IMR-90 (cell line): ENCODE results near the gene SHC4. TPM values are rescaled to one million over a fixed set of nuclear protein-coding genes. Genes with fewer than 3 reads are reported as not detected.

Source experiments
- ATAC-seq: fragments of 200-7000 bp; cut with Tn5 transposase; 2 replicates; pipeline ENCODE4 v1.9.1; 2020; ENCODE audit warnings: low read depth, mild to moderate bottlenecking, moderate library complexity
- BruUV-seq: library from RNA; stranded (reverse); fragments of 400-500 nt; replicated peaks from 2 replicates; lab custom pipeline; 2021; lab: Mats Ljungman, UMichigan
- CTCF ChIA-PET: fragments of 300-600 bp; formaldehyde crosslinking; extraction: SDS; loops from one replicate; lab custom pipeline; 2021; ENCODE audit warnings: antibody characterized with exemption; lab: Yijun Ruan, JAX
- POLR2A ChIA-PET: fragments of 300-600 bp; sonication (Branson Sonifier 250); formaldehyde crosslinking; loops from one replicate; lab custom pipeline; 2022; ENCODE audit warnings: antibody characterized with exemption; ENCODE audit not compliant: unreplicated experiment; lab: Charles Lee
- DNase-seq: peaks from one replicate; pipeline ENCODE4 v3.0.0; 2013
- H2AFZ ChIP-seq: replicated peaks from 2 replicates; pipeline ENCODE3; 2013; ENCODE audit warnings: low read length, mild to moderate bottlenecking; ENCODE audit not compliant: poor library complexity
- H2AK5ac ChIP-seq: 2 replicates; pipeline ENCODE4 v1.6.1; 2013; ENCODE audit warnings: low read depth, low read length, inconsistent platforms
- H2AK9ac ChIP-seq: replicated peaks from 2 replicates; pipeline ENCODE3; 2013; ENCODE audit warnings: mild to moderate bottlenecking, low read depth, low read length, moderate library complexity; ENCODE audit not compliant: poor library complexity
- H2BK120ac ChIP-seq: 2 replicates; pipeline ENCODE4 v1.6.1; 2013; ENCODE audit warnings: low read depth, low read length, inconsistent platforms
- H2BK15ac ChIP-seq: 3 replicates; pipeline ENCODE4 v1.6.1; 2013; ENCODE audit warnings: low read depth, low read length, inconsistent platforms
- H2BK20ac ChIP-seq: 2 replicates; pipeline ENCODE4 v1.6.1; 2013; ENCODE audit warnings: low read depth, mild to moderate bottlenecking, inconsistent platforms, low read length, moderate library complexity
- H2BK5ac ChIP-seq: 2 replicates; pipeline ENCODE4 v1.6.1; 2013; ENCODE audit warnings: mild to moderate bottlenecking, low read depth, low read length, inconsistent platforms; ENCODE audit not compliant: poor library complexity, severe bottlenecking
- H3K14ac ChIP-seq: replicated peaks from 2 replicates; pipeline ENCODE4 v1.6.1; 2013; ENCODE audit warnings: low read depth, low read length, inconsistent platforms
- H3K18ac ChIP-seq: 2 replicates; pipeline ENCODE4 v1.6.1; 2013; ENCODE audit warnings: low read depth, low read length, control low read depth
- H3K23ac ChIP-seq: 2 replicates; pipeline ENCODE4 v1.6.1; 2013; ENCODE audit warnings: low read depth, low read length, inconsistent platforms
- H3K27ac ChIP-seq: 2 replicates; pipeline ENCODE4 v1.5.1; 2013; ENCODE audit warnings: mild to moderate bottlenecking, control low read depth, low read length; ENCODE audit not compliant: insufficient read depth
- H3K27me3 ChIP-seq: 2 replicates; pipeline ENCODE4 v1.6.1; 2013; ENCODE audit warnings: low read length; ENCODE audit not compliant: control insufficient read depth, insufficient read depth
- H3K36me3 ChIP-seq: 2 replicates; pipeline ENCODE4 v1.6.1; 2013; ENCODE audit warnings: low read length, mixed read lengths; ENCODE audit not compliant: control insufficient read depth, insufficient read depth
- H3K4ac ChIP-seq: 2 replicates; pipeline ENCODE4 v1.6.1; 2013; ENCODE audit warnings: low read depth, low read length, inconsistent platforms
- H3K4me1 ChIP-seq: 2 replicates; pipeline ENCODE4 v1.6.1; 2013; ENCODE audit warnings: low read length, mixed read lengths; ENCODE audit not compliant: control insufficient read depth, insufficient read depth
- H3K4me2 ChIP-seq: 2 replicates; pipeline ENCODE4 v1.6.1; 2013; ENCODE audit warnings: low read depth, mild to moderate bottlenecking, control low read depth, low read length, moderate library complexity
- H3K4me3 ChIP-seq: 2 replicates; pipeline ENCODE4 v1.5.1; 2013; ENCODE audit warnings: low read depth, mild to moderate bottlenecking, control low read depth, low read length, moderate library complexity; ENCODE audit not compliant: insufficient read depth
- H3K56ac ChIP-seq: 2 replicates; pipeline ENCODE4 v1.6.1; 2013; ENCODE audit warnings: low read length, inconsistent platforms; ENCODE audit not compliant: insufficient read depth; ENCODE audit errors: extremely low read depth
- H3K79me1 ChIP-seq, 2 experiments: 2 replicates each; pipeline ENCODE4 v1.6.1; 2013; ENCODE audit warnings: low read length in 2 of 2, inconsistent platforms in 1 of 2, low read depth in 1 of 2
- H3K9ac ChIP-seq: 2 replicates; pipeline ENCODE4 v1.6.1; 2013; ENCODE audit warnings: low read depth, low read length, control low read depth
- H3K9me1 ChIP-seq: 2 replicates; pipeline ENCODE4 v1.6.1; 2013; ENCODE audit warnings: low read length, inconsistent platforms; ENCODE audit not compliant: insufficient read depth
- H3K9me3 ChIP-seq: 2 replicates; pipeline ENCODE4 v1.6.1; 2013; ENCODE audit warnings: low read length; ENCODE audit not compliant: control insufficient read depth, insufficient read depth
- H4K20me1 ChIP-seq: 2 replicates; pipeline ENCODE4 v1.6.1; 2013; ENCODE audit warnings: low read length, inconsistent platforms; ENCODE audit not compliant: insufficient read depth
- H4K5ac ChIP-seq: 2 replicates; pipeline ENCODE4 v1.6.1; 2013; ENCODE audit warnings: mild to moderate bottlenecking, low read depth, low read length, control low read depth
- H4K8ac ChIP-seq, 2 experiments: 2 replicates each; pipeline ENCODE4 v1.6.1; 2013; ENCODE audit warnings: low read depth in 2 of 2, low read length in 2 of 2, control low read depth in 1 of 2, inconsistent platforms in 1 of 2
- H4K91ac ChIP-seq: 2 replicates; pipeline ENCODE4 v1.6.1; 2013; ENCODE audit warnings: low read depth, low read length, inconsistent platforms; ENCODE audit not compliant: insufficient read depth
- CHD1 ChIP-seq: IDR thresholded peaks from 2 replicates; pipeline ENCODE4 v1.6.1; 2012; ENCODE audit warnings: low read depth, low read length, improper control_type of control experiment
- CTCF ChIP-seq: conservative IDR thresholded peaks from 2 replicates; pipeline ENCODE4 v1.5.1; 2012; ENCODE audit warnings: mild to moderate bottlenecking, low read depth, low read length, improper control_type of control experiment
- ELK1 ChIP-seq: fragments of 150-350 bp; IDR thresholded peaks from 2 replicates; pipeline ENCODE4 v1.6.1; 2016; ENCODE audit warnings: low read depth, mild to moderate bottlenecking, low read length, moderate library complexity, borderline replicate concordance
- MAFK ChIP-seq: IDR thresholded peaks from 2 replicates; pipeline ENCODE4 v1.6.1; 2012; ENCODE audit warnings: low read depth, low read length, improper control_type of control experiment
- MAZ ChIP-seq: IDR thresholded peaks from 2 replicates; pipeline ENCODE4 v1.6.1; 2012; ENCODE audit warnings: low read depth, mild to moderate bottlenecking, low read length, improper control_type of control experiment, moderate library complexity, borderline replicate concordance
- RAD21 ChIP-seq: IDR thresholded peaks from 2 replicates; pipeline ENCODE4 v1.6.1; 2012; ENCODE audit warnings: low read length, improper control_type of control experiment
- RCOR1 ChIP-seq: IDR thresholded peaks from 2 replicates; pipeline ENCODE4 v1.6.1; 2012; ENCODE audit warnings: mild to moderate bottlenecking, low read length, improper control_type of control experiment; ENCODE audit not compliant: insufficient replicate concordance
- RFX5 ChIP-seq: IDR thresholded peaks from 2 replicates; pipeline ENCODE4 v1.8.0; 2012; ENCODE audit warnings: low read depth, mild to moderate bottlenecking, low read length, moderate library complexity
- SMC3 ChIP-seq: fragments of 150-350 bp; IDR thresholded peaks from 2 replicates; pipeline ENCODE4 v1.6.1; 2016; ENCODE audit warnings: low read depth, mild to moderate bottlenecking, antibody characterized with exemption, low read length, moderate library complexity
- WGBS, 2 experiments: methylation state at CpG; one replicate each; pipeline versions ENCODE4 v1.1.5 to v1.1.7; 2013; ENCODE audit warnings: missing lambda C conversion rate in 2 of 2; ENCODE audit not compliant: insufficient read length in 1 of 2; ENCODE audit errors: extremely low coverage in 2 of 2; 5-methylcytosine and 5-hydroxymethylcytosine counted together
- dilution Hi-C: fragments of 300-500 bp; cut with HindIII; formaldehyde crosslinking; loops from one replicate; pipeline ENCODE4 v1.14.3; 2018; ENCODE audit warnings: low sequenced_read_pairs; ENCODE audit not compliant: unreplicated experiment
- in situ Hi-C: fragments of 300-500 bp; cut with MboI; formaldehyde crosslinking; loops from 3 replicates; pipeline ENCODE4 v1.14.3; 2019; ENCODE audit warnings: low sequenced_read_pairs, inconsistent platforms, mixed read lengths
- intact Hi-C: fragments of 100-400 bp; cut with micrococcal nuclease; formaldehyde crosslinking; loops from 2 replicates; pipeline ENCODE4 v1.10.0; 2022
- polyA plus RNA-seq, 3 experiments: library from polyadenylated mRNA; depleted of rRNA; stranded (reverse); fragments of >200 nt; gene quantifications; 2 replicates each; pipeline ENCODE4 v1.2.3, GENCODE V29; 2012; ENCODE audit warnings: low replicate concordance in 1 of 3
- total RNA-seq: library from RNA; depleted of rRNA; stranded (reverse); fragments of >200 nt; gene quantifications from 2 replicates; pipeline ENCODE4 v1.2.3, GENCODE V29; 2012

The SHC4 gene
- total and polyA plus RNA-seq, 2 of the 4 experiments (the other 2 are of a cell fraction): 0.91 to 2.7 TPM

GRCh38 chr15:48975472-48976419, 12.0 kb upstream of the SHC4 start:
- Histone ChIP-seq H2AK9ac (peak overlapping the region; percentile 63), H3K4me3 (peak overlapping the region; percentile 51), H3K9ac (peak overlapping the region; percentile 65), H4K20me1 (no peaks in the 10 kb centered on the region), H2BK15ac (peak overlapping the region; percentile 31; the same call in 2 of the 3 replicates), H2BK5ac (peak overlapping the region; percentile 31), H3K4me1 (no peaks in the 10 kb centered on the region; the same call in 1 of the 2 replicates), H4K5ac (peak overlapping the region; percentile 66), H3K23ac (peak overlapping the region; percentile 83), H2BK20ac (peak overlapping the region; percentile 62; the same call in 1 of the 2 replicates), H2AFZ (peak overlapping the region; percentile 95), H4K91ac (peak overlapping the region; percentile 60; the same call in 1 of the 2 replicates), H2BK120ac (peak overlapping the region; percentile 95), H3K4ac (peak overlapping the region; percentile 88), H3K9me1 (peaks cover 2% of the 10 kb centered on the region; the same call in 1 of the 2 replicates), H3K56ac (0 out of 2 replicates have a peak overlapping the region, but pooled peaks have one; percentile 31), H3K18ac (peak overlapping the region; percentile 31), H3K4me2 (peak overlapping the region; percentile 85), H3K27ac (peak overlapping the region; percentile 78), H3K14ac (peak overlapping the region; percentile 84), H3K27me3 (no peaks in the 10 kb centered on the region), H3K9me3 (no peaks in the 10 kb centered on the region), H2AK5ac (peak overlapping the region; percentile 79), H4K8ac (peak overlapping the region; percentile 69 to 88), H3K36me3 (no peaks in the 10 kb centered on the region), H3K79me1 (no peaks in the 10 kb centered on the region)
- in situ Hi-C loops (no loop called here), intact Hi-C loops (no loop called here), dilution Hi-C loops (no loop called here)
- ATAC-seq (peak; percentile 97), DNase-seq (peak; percentile 69)
- 7% methylated on average over 34 of the region's 53 CpGs; no CpG with 5 or more reads in 1 of the 2 experiments for WGBS, 2 experiments
- TF ChIP-seq CHD1 (peak; percentile 62; the same call in 1 of the 2 replicates), RAD21 (peak; percentile 73), MAFK (no peak), RFX5 (no peak), RCOR1 (no peak), MAZ (peak; percentile 77), ELK1 (no peak), CTCF (peak; percentile 89), SMC3 (peak; percentile 67)
- BruUV-seq: no TSS peak
- CTCF ChIA-PET: interaction anchor here (0.5 to 2.8 kb wide), 25 partner anchors 9 to 194 kb away, joined by 3 to 34 read pairs (median 3); partner anchors contain the start of genes COPS2, EID1, GALK2 and SHC4
- POLR2A ChIA-PET: interaction anchor here (1.1 to 1.3 kb wide), 2 partner anchors 98 to 114 kb away, joined by 3 to 4 read pairs; partner anchors contain the start of gene EID1
